ENCODE measurements around the gene DESI2.
"Not testable (repeated sequence)": the region's sequence is repeated elsewhere in the genome, so short reads cannot be mapped to it uniquely, and the experiment has no call there.

The DESI2 gene

GRCh38 chr1:244654108-244655038 is 1.4 kb downstream of the DESI2 start:
- DNase-seq (ENCODE audit: low read depth, low spot score): peak; percentile 29

GRCh38 chr1:244655186-244655585 is 2.3 kb downstream of the DESI2 start:
- no peak for DNase-seq (ENCODE audit: low read depth, low spot score)

- DNase-seq (ENCODE audit: low read depth, low spot score): no peak
Measured at GRCh38 chr1:244657421-244657820, 4.5 kb downstream of the DESI2 start.

GRCh38 chr1:244659694-244660093 is 6.8 kb downstream of the DESI2 start:
- DNase-seq (ENCODE audit: low read depth, low spot score): no peak

- no peak for DNase-seq (ENCODE audit: low read depth, low spot score)
Measured at GRCh38 chr1:244660595-244660994, 7.7 kb downstream of the DESI2 start.

GRCh38 chr1:244661569-244662312 is 8.8 kb downstream of the DESI2 start:
- DNase-seq (ENCODE audit: low read depth, low spot score): not testable (repeated sequence)

- DNase-seq (ENCODE audit: low read depth, low spot score): no peak
Measured at GRCh38 chr1:244662599-244662998, 9.7 kb downstream of the DESI2 start.

- DNase-seq (ENCODE audit: low read depth, low spot score): no peak
Measured at GRCh38 chr1:244664353-244664752, 11.4 kb downstream of the DESI2 start.

GRCh38 chr1:244665771-244666217 is 12.9 kb downstream of the DESI2 start:
- peak; percentile 35 for DNase-seq (ENCODE audit: low read depth, low spot score)

- DNase-seq (ENCODE audit: low read depth, low spot score): not testable (repeated sequence)
Measured at GRCh38 chr1:244666672-244667418, 13.9 kb downstream of the DESI2 start.

- DNase-seq (ENCODE audit: low read depth, low spot score): no peak
Measured at GRCh38 chr1:244667797-244668196, 14.9 kb downstream of the DESI2 start.

- no peak for DNase-seq (ENCODE audit: low read depth, low spot score)
Measured at GRCh38 chr1:244672946-244673682, 20.2 kb downstream of the DESI2 start.

GRCh38 chr1:244674446-244674845 is 21.5 kb downstream of the DESI2 start:
- peak; percentile 65 for DNase-seq (ENCODE audit: low read depth, low spot score)

- DNase-seq (ENCODE audit: low read depth, low spot score): no peak
Measured at GRCh38 chr1:244675167-244675566, 22.2 kb downstream of the DESI2 start.

- DNase-seq (ENCODE audit: low read depth, low spot score): no peak
Measured at GRCh38 chr1:244678697-244679096, 25.8 kb downstream of the DESI2 start.

GRCh38 chr1:244680667-244681066 is 27.7 kb downstream of the DESI2 start:
- DNase-seq (ENCODE audit: low read depth, low spot score): no peak

- DNase-seq (ENCODE audit: low read depth, low spot score): not testable (repeated sequence)
Measured at GRCh38 chr1:244682087-244682486, 29.2 kb downstream of the DESI2 start.

- DNase-seq (ENCODE audit: low read depth, low spot score): no peak
Measured at GRCh38 chr1:244695937-244696336, 43.0 kb downstream of the DESI2 start.

GRCh38 chr1:244699741-244700140 is 46.8 kb downstream of the DESI2 start:
- no peak for DNase-seq (ENCODE audit: low read depth, low spot score)

GRCh38 chr1:244700808-244701207 is 47.9 kb downstream of the DESI2 start:
- DNase-seq (ENCODE audit: low read depth, low spot score): no peak

GRCh38 chr1:244702620-244703019 is 49.7 kb downstream of the DESI2 start:
- DNase-seq (ENCODE audit: low read depth, low spot score): no peak

All from astrocyte of the hippocampus (primary cell).